ENCODE results near the gene FBXL17. TPM values are rescaled to one million over a fixed set of nuclear protein-coding genes. Genes with fewer than 3 reads are reported as not detected.

The FBXL17 gene
- polyA plus RNA-seq, 1 experiment, result 5.3 TPM

GRCh38 chr5:107964722-107965121, 417.2 kb downstream of the FBXL17 start:
- no peaks in the 10 kb centered on the region for H3K27me3 ChIP-seq (ENCODE audit: control insufficient read depth, insufficient read depth, low read length)
- no peak for TF ChIP-seq CTCF (IDR thresholded peaks at IDR 0.05; ENCODE audit: insufficient read depth, low read depth, low read length)
- H3K4me3 ChIP-seq (ENCODE audit: low read depth, low read length), result no peak overlapping the region
- ChIA-PET POLR2A (no interaction called here), CTCF (no interaction called here)
- DNase-seq (ENCODE audit: low read depth), result no peak
- no peaks in the 10 kb centered on the region for H3K36me3 ChIP-seq (ENCODE audit: control insufficient read depth, insufficient read depth, low read length)

- DNase-seq (ENCODE audit: low read depth), result no peak
- Histone ChIP-seq H3K36me3 (ENCODE audit: control insufficient read depth, insufficient read depth, low read length) (no peaks in the 10 kb centered on the region), H3K27me3 (ENCODE audit: control insufficient read depth, insufficient read depth, low read length) (no peaks in the 10 kb centered on the region), H3K4me3 (ENCODE audit: low read depth, low read length) (no peak overlapping the region)
- TF ChIP-seq CTCF (IDR thresholded peaks at IDR 0.05; ENCODE audit: insufficient read depth, low read depth, low read length), result no peak
- ChIA-PET POLR2A (no interaction called here), CTCF (interaction anchor here (1.0 kb wide), 1 partner anchor 10 kb away, joined by 4 read pairs; no protein-coding TSS in a partner anchor)
Measured at GRCh38 chr5:107959573-107960279, 422.2 kb downstream of the FBXL17 start.

- Histone ChIP-seq H3K36me3 (ENCODE audit: control insufficient read depth, insufficient read depth, low read length) (no peaks in the 10 kb centered on the region), H3K4me3 (ENCODE audit: low read depth, low read length) (no peak overlapping the region), H3K27me3 (ENCODE audit: control insufficient read depth, insufficient read depth, low read length) (no peaks in the 10 kb centered on the region)
- ChIA-PET POLR2A (no interaction called here), CTCF (interaction anchor here (0.7 kb wide), 1 partner anchor 375 kb away, joined by 3 read pairs; no protein-coding TSS in a partner anchor)
- TF ChIP-seq CTCF (IDR thresholded peaks at IDR 0.05; ENCODE audit: insufficient read depth, low read depth, low read length), result no peak
- no peak for DNase-seq (ENCODE audit: low read depth)
Measured at GRCh38 chr5:107958861-107959260, 423.0 kb downstream of the FBXL17 start.

- no peak for DNase-seq (ENCODE audit: low read depth)
- Histone ChIP-seq H3K27me3 (ENCODE audit: control insufficient read depth, insufficient read depth, low read length) (no peaks in the 10 kb centered on the region), H3K4me3 (ENCODE audit: low read depth, low read length) (no peak overlapping the region), H3K36me3 (ENCODE audit: control insufficient read depth, insufficient read depth, low read length) (no peaks in the 10 kb centered on the region)
- no peak for TF ChIP-seq CTCF (IDR thresholded peaks at IDR 0.05; ENCODE audit: insufficient read depth, low read depth, low read length)
- CTCF ChIA-PET, result interaction anchor here (0.7 kb wide), 1 partner anchor 376 kb away, joined by 3 read pairs; no protein-coding TSS in a partner anchor
- POLR2A ChIA-PET, result no interaction called here
Measured at GRCh38 chr5:107958432-107958831, 423.5 kb downstream of the FBXL17 start.

GRCh38 chr5:107957051-107957450, 424.8 kb downstream of the FBXL17 start:
- ChIA-PET CTCF (interaction anchor here (1.0 kb wide), 1 partner anchor 29 kb away, joined by 3 read pairs; no protein-coding TSS in a partner anchor), POLR2A (no interaction called here)
- H3K27me3 ChIP-seq (ENCODE audit: control insufficient read depth, insufficient read depth, low read length), result no peaks in the 10 kb centered on the region
- H3K4me3 ChIP-seq (ENCODE audit: low read depth, low read length), result no peak overlapping the region
- TF ChIP-seq CTCF (IDR thresholded peaks at IDR 0.05; ENCODE audit: insufficient read depth, low read depth, low read length), result no peak
- H3K36me3 ChIP-seq (ENCODE audit: control insufficient read depth, insufficient read depth, low read length), result no peaks in the 10 kb centered on the region
- no peak for DNase-seq (ENCODE audit: low read depth)
